Trophoblast cell (in vitro differentiated cells and primary cell): Measurements from ENCODE around the gene CYP2A6.
A peak's percentile ranks its signal among the peaks of the same experiment; 100 is the strongest.
"Not testable (repeated sequence)": the region's sequence is repeated elsewhere in the genome, so short reads cannot be mapped to it uniquely, and the experiment has no call there.

Source experiments
- DNase-seq, 2 donors: peaks; one replicate each; pipeline ENCODE4 v3.0.0-alpha.2; 2016
- H2AFZ ChIP-seq: 2 replicates; pipeline ENCODE4 v1.6.1; 2013; ENCODE audit warnings: low read length, moderate library complexity, mild to moderate bottlenecking; ENCODE audit not compliant: insufficient read depth, poor library complexity
- H2AK5ac ChIP-seq: 2 replicates; pipeline ENCODE4 v1.6.1; 2013; ENCODE audit warnings: mild to moderate bottlenecking, low read length
- H2BK120ac ChIP-seq: 2 replicates; pipeline ENCODE4 v1.6.1; 2013; ENCODE audit warnings: low read length, mild to moderate bottlenecking, moderate library complexity; ENCODE audit not compliant: insufficient read depth, poor library complexity
- H2BK12ac ChIP-seq: 2 replicates; pipeline ENCODE4 v1.6.1; 2013; ENCODE audit warnings: mild to moderate bottlenecking, low read length, moderate library complexity
- H2BK5ac ChIP-seq: 2 replicates; pipeline ENCODE4 v1.6.1; 2013; ENCODE audit warnings: low read length, low read depth, moderate library complexity, mild to moderate bottlenecking; ENCODE audit not compliant: poor library complexity
- H3K14ac ChIP-seq: 2 replicates; pipeline ENCODE4 v1.6.1; 2013; ENCODE audit warnings: mild to moderate bottlenecking, low read length
- H3K18ac ChIP-seq: 2 replicates; pipeline ENCODE4 v1.6.1; 2013; ENCODE audit warnings: mild to moderate bottlenecking, low read length
- H3K23ac ChIP-seq: 2 replicates; pipeline ENCODE4 v1.6.1; 2013; ENCODE audit warnings: low read length
- H3K27ac ChIP-seq: 2 replicates; pipeline ENCODE4 v1.5.1; 2013; ENCODE audit warnings: low read depth, mild to moderate bottlenecking, inconsistent platforms, low read length, moderate library complexity
- H3K27me3 ChIP-seq: 2 replicates; pipeline ENCODE4 v1.6.1; 2013; ENCODE audit warnings: inconsistent platforms, mild to moderate bottlenecking, low read length, moderate library complexity; ENCODE audit not compliant: insufficient read depth
- H3K36me3 ChIP-seq, 2 experiments: 1 replicate in 1 of 2; 2 replicates in 1 of 2; pipeline ENCODE4 v1.6.1; 2013; ENCODE audit warnings: low read length in 2 of 2, mild to moderate bottlenecking in 2 of 2, moderate library complexity in 1 of 2; ENCODE audit not compliant: insufficient read depth in 2 of 2, control insufficient read depth in 1 of 2
- H3K4ac ChIP-seq: 2 replicates; pipeline ENCODE4 v1.6.1; 2013; ENCODE audit warnings: low read depth, mild to moderate bottlenecking, low read length, moderate library complexity
- H3K4me1 ChIP-seq, 2 experiments: 1 replicate in 1 of 2; 2 replicates in 1 of 2; pipeline ENCODE4 v1.6.1; 2013; ENCODE audit warnings: low read length in 2 of 2, mild to moderate bottlenecking in 2 of 2, moderate library complexity in 1 of 2; ENCODE audit not compliant: insufficient read depth in 2 of 2, control insufficient read depth in 1 of 2
- H3K4me2 ChIP-seq: 2 replicates; pipeline ENCODE4 v1.6.1; 2013; ENCODE audit warnings: inconsistent platforms, mild to moderate bottlenecking, low read length, moderate library complexity
- H3K4me3 ChIP-seq: 2 replicates; pipeline ENCODE4 v1.5.1; 2013; ENCODE audit warnings: mild to moderate bottlenecking, low read depth, low read length, inconsistent platforms
- H3K79me1 ChIP-seq: one replicate; pipeline ENCODE4 v1.6.1; 2013; ENCODE audit warnings: low read length
- H3K79me2 ChIP-seq: 2 replicates; pipeline ENCODE4 v1.6.1; 2013; ENCODE audit warnings: low read length, mild to moderate bottlenecking; ENCODE audit not compliant: control insufficient read depth, insufficient read depth, poor library complexity
- H3K9ac ChIP-seq: 2 replicates; pipeline ENCODE4 v1.6.1; 2013; ENCODE audit warnings: mild to moderate bottlenecking, low read length
- H3K9me3 ChIP-seq: 2 replicates; pipeline ENCODE4 v1.6.1; 2013; ENCODE audit warnings: low read depth, mild to moderate bottlenecking, control low read depth, inconsistent platforms, low read length; ENCODE audit not compliant: insufficient read depth
- H4K12ac ChIP-seq: 2 replicates; pipeline ENCODE4 v1.6.1; 2013; ENCODE audit warnings: low read depth, mild to moderate bottlenecking, low read length, moderate library complexity
- H4K8ac ChIP-seq: 2 replicates; pipeline ENCODE4 v1.6.1; 2013; ENCODE audit warnings: low read depth, mild to moderate bottlenecking, low read length, moderate library complexity
- H4K91ac ChIP-seq: one replicate; pipeline ENCODE4 v1.6.1; 2013; ENCODE audit warnings: low read depth, mild to moderate bottlenecking, low read length, moderate library complexity
- WGBS: extraction: QIAGEN DNeasy Blood & Tissue Kit; methylation state at CpG from one replicate; pipeline ENCODE4 v1.1.7; 2013; ENCODE audit warnings: missing lambda C conversion rate; ENCODE audit not compliant: insufficient read length, insufficient coverage; ENCODE audit errors: extremely low coverage; 5-methylcytosine and 5-hydroxymethylcytosine counted together

CYP2A6 gene

GRCh38 chr19:40838477-40838876 lies 11.8 kb downstream of the CYP2A6 start:
- not testable (repeated sequence) for H2AK5ac ChIP-seq, H3K18ac ChIP-seq, H3K4me1 ChIP-seq, DNase-seq, H3K36me3 ChIP-seq, H2BK5ac ChIP-seq, H2BK120ac ChIP-seq, H3K9ac ChIP-seq, H2AFZ ChIP-seq, H3K23ac ChIP-seq, H3K9me3 ChIP-seq, H3K4me2 ChIP-seq, H4K8ac ChIP-seq, H3K27me3 ChIP-seq, H3K14ac ChIP-seq, H2BK12ac ChIP-seq, H4K91ac ChIP-seq, H3K4me3 ChIP-seq, H3K79me1 ChIP-seq, H4K12ac ChIP-seq, H3K4ac ChIP-seq, H3K79me2 ChIP-seq, H3K27ac ChIP-seq
- no CpG with 5 or more reads among the region's 1 CpG for WGBS

GRCh38 chr19:40836754-40837429 lies 13.4 kb downstream of the CYP2A6 start:
- Histone ChIP-seq H2BK5ac (no peak overlapping the region), H3K14ac (no peak overlapping the region), H3K79me1 (no peaks in the 10 kb centered on the region), H3K4me1 (peaks cover 0 to 5% of the 10 kb centered on the region in 2 experiments), H3K9me3 (no peaks in the 10 kb centered on the region), H2BK12ac (no peak overlapping the region), H3K36me3 (no peaks in the 10 kb centered on the region), H3K23ac (no peak overlapping the region), H3K79me2 (no peaks in the 10 kb centered on the region), H3K4me3 (no peak overlapping the region), H3K27ac (no peak overlapping the region), H3K4ac (no peak overlapping the region), H2BK120ac (no peak overlapping the region), H4K8ac (no peak overlapping the region), H2AK5ac (no peak overlapping the region), H3K9ac (no peak overlapping the region), H3K4me2 (no peak overlapping the region), H4K91ac (no peak overlapping the region), H3K18ac (no peak overlapping the region), H2AFZ (no peak overlapping the region), H4K12ac (no peak overlapping the region), H3K27me3 (no peaks in the 10 kb centered on the region)
- DNase-seq: no peak
- no CpG with 5 or more reads among the region's 6 CpGs for WGBS

- not testable (repeated sequence) for H2BK5ac ChIP-seq, H3K4me2 ChIP-seq, H3K14ac ChIP-seq, H2BK120ac ChIP-seq, H2AFZ ChIP-seq, H2AK5ac ChIP-seq, H3K79me1 ChIP-seq, H4K91ac ChIP-seq, H3K36me3 ChIP-seq, H3K4me1 ChIP-seq, H3K9me3 ChIP-seq, H3K79me2 ChIP-seq, H4K8ac ChIP-seq, H3K9ac ChIP-seq, H3K27me3 ChIP-seq, H4K12ac ChIP-seq, H3K4ac ChIP-seq, H2BK12ac ChIP-seq, DNase-seq, H3K27ac ChIP-seq, H3K4me3 ChIP-seq, H3K23ac ChIP-seq, H3K18ac ChIP-seq
- no CpG with 5 or more reads among the region's 7 CpGs for WGBS
These were observed 16.3 kb downstream of the CYP2A6 start for GRCh38 chr19:40833728-40834533.

GRCh38 chr19:40832431-40832790 lies 17.8 kb downstream of the CYP2A6 start:
- not testable (repeated sequence) for H2BK120ac ChIP-seq, H3K9me3 ChIP-seq, H3K14ac ChIP-seq, H3K4me1 ChIP-seq, H4K91ac ChIP-seq, H2BK5ac ChIP-seq, H3K23ac ChIP-seq, H4K12ac ChIP-seq, H3K79me1 ChIP-seq, H2AK5ac ChIP-seq, H3K18ac ChIP-seq, H3K27ac ChIP-seq, H4K8ac ChIP-seq, H2AFZ ChIP-seq, H3K4ac ChIP-seq, H3K27me3 ChIP-seq, H3K79me2 ChIP-seq, H3K4me2 ChIP-seq, H3K36me3 ChIP-seq, H2BK12ac ChIP-seq, H3K4me3 ChIP-seq, H3K9ac ChIP-seq
- peak in 1 of 2 donors; percentile 21 for DNase-seq
- no CpG with 5 or more reads among the region's 4 CpGs for WGBS
